DND-41 (cell line): ENCODE data around the gene KIF1A.

Experiments
- ATAC-seq: fragments of 200-7000 bp; cut with Tn5 transposase; 3 replicates; pipeline ENCODE4 v1.9.1; 2021; ENCODE audit warnings: low read depth; ENCODE audit not compliant: insufficient read depth
- DNase-seq: peaks from one replicate; pipeline ENCODE4 v3.0.0-alpha.2; 2020
- H2AFZ ChIP-seq: 2 replicates; pipeline ENCODE4 v1.6.0; 2012; ENCODE audit warnings: low read depth, low read length
- H3K27ac ChIP-seq: 2 replicates; pipeline ENCODE4 v1.5.1; 2012; ENCODE audit warnings: low read length, inconsistent platforms
- H3K27me3 ChIP-seq: fragments of 200-600 bp; sonication (generic); 2 replicates; pipeline ENCODE4 v1.6.0; 2012; ENCODE audit warnings: low read length, mild to moderate bottlenecking, inconsistent platforms; ENCODE audit not compliant: insufficient read depth, poor library complexity
- H3K36me3 ChIP-seq: 2 replicates; pipeline ENCODE4 v1.5.1; 2012; ENCODE audit warnings: low read length, inconsistent platforms; ENCODE audit not compliant: insufficient read depth
- H3K4me1 ChIP-seq: 2 replicates; pipeline ENCODE4 v1.5.1; 2012; ENCODE audit warnings: mild to moderate bottlenecking, low read length; ENCODE audit not compliant: insufficient read depth
- H3K4me2 ChIP-seq: 2 replicates; pipeline ENCODE4 v1.6.0; 2012; ENCODE audit warnings: mild to moderate bottlenecking, moderate library complexity, low read length, inconsistent platforms; ENCODE audit not compliant: insufficient read depth
- H3K4me3 ChIP-seq, 2 experiments: fragments of 200-600 bp in 1 of 2; shearing (Covaris generic) in 1 of 2; 2 replicates each; pipeline ENCODE4 v1.5.1; 2012 to 2016; ENCODE audit warnings: inconsistent platforms in 2 of 2, low read length in 2 of 2, mild to moderate bottlenecking in 2 of 2, low read depth in 1 of 2, moderate library complexity in 1 of 2
- H3K79me2 ChIP-seq: 2 replicates; pipeline ENCODE4 v1.6.0; 2012; ENCODE audit warnings: low read length, inconsistent platforms; ENCODE audit not compliant: insufficient read depth
- H3K9ac ChIP-seq: 2 replicates; pipeline ENCODE4 v1.6.0; 2012; ENCODE audit warnings: low read depth, mild to moderate bottlenecking, inconsistent platforms, low read length, moderate library complexity
- H3K9me3 ChIP-seq: 2 replicates; pipeline ENCODE4 v1.5.1; 2012; ENCODE audit warnings: low read length, moderate library complexity, mild to moderate bottlenecking, inconsistent platforms; ENCODE audit not compliant: insufficient read depth, severe bottlenecking
- H4K20me1 ChIP-seq: 2 replicates; pipeline ENCODE4 v1.6.0; 2012; ENCODE audit warnings: low read length; ENCODE audit not compliant: insufficient read depth
- EZH2 ChIP-seq: IDR thresholded peaks from 3 replicates; pipeline ENCODE4 v1.6.1; 2012; ENCODE audit warnings: borderline replicate concordance, low read depth, mild to moderate bottlenecking, moderate library complexity, low read length, inconsistent platforms; ENCODE audit not compliant: severe bottlenecking
- TF ChIP-seq, protein P1 (sequence below): IDR thresholded peaks from 2 replicates; pipeline ENCODE4 v1.5.1; 2012; ENCODE audit warnings: borderline replicate concordance, low read length, moderate library complexity, mild to moderate bottlenecking; ENCODE audit not compliant: poor library complexity, severe bottlenecking; ENCODE audit errors: extremely low read depth

KIF1A gene

GRCh38 chr2:240819858-240820606 is at the start of gene KIF1A:
Gene KIF1A, minus strand, starts transcription at chr2:240820219. Its CDS starts 22,467 bp downstream, at chr2:240797752.
- Histone ChIP-seq H3K9ac (no peak within 1 kb of the TSS), H3K9me3 (no peaks in the 10 kb centered on the region), H3K27me3 (peaks cover 3% of the 10 kb centered on the region), H3K36me3 (no peaks in the 10 kb centered on the region), H3K79me2 (no peaks in the 10 kb centered on the region), H2AFZ (no peak within 1 kb of the TSS), H3K27ac (no peak within 1 kb of the TSS), H3K4me1 (no peaks in the 10 kb centered on the region), H3K4me2 (no peak within 1 kb of the TSS), H4K20me1 (no peaks in the 10 kb centered on the region), H3K4me3 (no peak within 1 kb of the TSS)
- DNase-seq (no peak), ATAC-seq (no peak)
- TF ChIP-seq, protein P1, sequence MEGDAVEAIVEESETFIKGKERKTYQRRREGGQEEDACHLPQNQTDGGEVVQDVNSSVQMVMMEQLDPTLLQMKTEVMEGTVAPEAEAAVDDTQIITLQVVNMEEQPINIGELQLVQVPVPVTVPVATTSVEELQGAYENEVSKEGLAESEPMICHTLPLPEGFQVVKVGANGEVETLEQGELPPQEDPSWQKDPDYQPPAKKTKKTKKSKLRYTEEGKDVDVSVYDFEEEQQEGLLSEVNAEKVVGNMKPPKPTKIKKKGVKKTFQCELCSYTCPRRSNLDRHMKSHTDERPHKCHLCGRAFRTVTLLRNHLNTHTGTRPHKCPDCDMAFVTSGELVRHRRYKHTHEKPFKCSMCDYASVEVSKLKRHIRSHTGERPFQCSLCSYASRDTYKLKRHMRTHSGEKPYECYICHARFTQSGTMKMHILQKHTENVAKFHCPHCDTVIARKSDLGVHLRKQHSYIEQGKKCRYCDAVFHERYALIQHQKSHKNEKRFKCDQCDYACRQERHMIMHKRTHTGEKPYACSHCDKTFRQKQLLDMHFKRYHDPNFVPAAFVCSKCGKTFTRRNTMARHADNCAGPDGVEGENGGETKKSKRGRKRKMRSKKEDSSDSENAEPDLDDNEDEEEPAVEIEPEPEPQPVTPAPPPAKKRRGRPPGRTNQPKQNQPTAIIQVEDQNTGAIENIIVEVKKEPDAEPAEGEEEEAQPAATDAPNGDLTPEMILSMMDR = no peak
- no peak for TF ChIP-seq EZH2

- no peaks in the 10 kb centered on the region for H3K9me3 ChIP-seq
Measured at GRCh38 chr2:240869109-240869955, 49.3 kb upstream of the KIF1A start.

GRCh38 chr2:240868286-240869108 is 48.5 kb upstream of the KIF1A start, which contains the start of gene AGXT:
Gene AGXT, plus strand, starts transcription at chr2:240868824. Its CDS starts 42 bp downstream, at chr2:240868866.
- DNase-seq (no peak), ATAC-seq (no peak)
- TF ChIP-seq EZH2 = no peak
- TF ChIP-seq, protein P1 = no peak
- Histone ChIP-seq H2AFZ (no peak within 1 kb of the TSS), H3K36me3 (no peaks in the 10 kb centered on the region), H3K4me3 (no peak within 1 kb of the TSS), H4K20me1 (peaks cover 8% of the 10 kb centered on the region; the same call in 1 of the 2 replicates), H3K27ac (no peak within 1 kb of the TSS), H3K4me1 (no peaks in the 10 kb centered on the region), H3K9ac (no peak within 1 kb of the TSS), H3K27me3 (peaks cover 26% of the 10 kb centered on the region), H3K79me2 (no peaks in the 10 kb centered on the region), H3K9me3 (no peaks in the 10 kb centered on the region), H3K4me2 (no peak within 1 kb of the TSS)

More at GRCh38 chr2:240869109-240869955, 49.3 kb upstream of the KIF1A start:
- ATAC-seq (no peak), DNase-seq (no peak)
- H2AFZ ChIP-seq = no peak overlapping the region
- H3K9ac ChIP-seq = no peak overlapping the region
- H3K27ac ChIP-seq = no peak overlapping the region
- peaks cover 23% of the 10 kb centered on the region for H3K27me3 ChIP-seq
- TF ChIP-seq EZH2 = no peak
- TF ChIP-seq, protein P1 = no peak
- H3K4me2 ChIP-seq = no peak overlapping the region
- peaks cover 8% of the 10 kb centered on the region; the same call in 1 of the 2 replicates for H4K20me1 ChIP-seq
- no peaks in the 10 kb centered on the region for H3K79me2 ChIP-seq
- H3K36me3 ChIP-seq = no peaks in the 10 kb centered on the region
- H3K4me1 ChIP-seq = no peaks in the 10 kb centered on the region
- no peak overlapping the region for H3K4me3 ChIP-seq
